HG02678 (cell line): ENCODE data around the gene LARP4B.
"Not testable (repeated sequence)": the region's sequence is repeated elsewhere in the genome, so short reads cannot be mapped to it uniquely, and the experiment has no call there.

ENCODE experiments used
- ATAC-seq: cut with Tn5 transposase; IDR thresholded peaks from one replicate; pipeline ENCODE4 v1.9.1; 2021; ENCODE audit warnings: mild to moderate bottlenecking, moderate library complexity; ENCODE audit not compliant: unreplicated experiment

Gene LARP4B

GRCh38 chr10:958856-959255 is 27.4 kb upstream of the LARP4B start:
- no peak for ATAC-seq

GRCh38 chr10:958106-958505 is 26.6 kb upstream of the LARP4B start:
- no peak for ATAC-seq

- ATAC-seq: no peak
These were observed 24.3 kb upstream of the LARP4B start for GRCh38 chr10:955820-956217.

- no peak for ATAC-seq
These were observed 23.8 kb upstream of the LARP4B start for GRCh38 chr10:955127-955819.

GRCh38 chr10:954396-954795 is 22.9 kb upstream of the LARP4B start:
- ATAC-seq: no peak

- ATAC-seq: no peak
These were observed 22.3 kb upstream of the LARP4B start for GRCh38 chr10:953836-954235.

GRCh38 chr10:949446-949845 is 17.9 kb upstream of the LARP4B start:
- ATAC-seq: no peak

- ATAC-seq: no peak
These were observed 16.8 kb upstream of the LARP4B start for GRCh38 chr10:948347-948746.

GRCh38 chr10:947881-948280 is 16.4 kb upstream of the LARP4B start:
- ATAC-seq: no peak

GRCh38 chr10:947051-947450 is 15.5 kb upstream of the LARP4B start:
- ATAC-seq: no peak

- ATAC-seq: no peak
These were observed 14.3 kb upstream of the LARP4B start for GRCh38 chr10:945778-946177.

- ATAC-seq: peak; percentile 27
These were observed 12.7 kb upstream of the LARP4B start for GRCh38 chr10:944034-944831.

GRCh38 chr10:943334-944033 is 12.0 kb upstream of the LARP4B start:
- ATAC-seq: peak; percentile 49

GRCh38 chr10:938941-939678 is 7.6 kb upstream of the LARP4B start:
- ATAC-seq: no peak

- no peak for ATAC-seq
These were observed 3.4 kb upstream of the LARP4B start for GRCh38 chr10:934746-935406.

- not testable (repeated sequence) for ATAC-seq
These were observed 2.7 kb upstream of the LARP4B start for GRCh38 chr10:934165-934564.

- no peak for ATAC-seq
These were observed 1.1 kb upstream of the LARP4B start for GRCh38 chr10:932589-932988.

GRCh38 chr10:930625-931325 is 730 bp downstream of the LARP4B start:
- peak; percentile 5 for ATAC-seq

- ATAC-seq: peak; percentile 29
These were observed 1.4 kb downstream of the LARP4B start for GRCh38 chr10:929960-930624.
